ENCODE measurements around the gene NLK.
"Not testable (repeated sequence)": the region's sequence is repeated elsewhere in the genome, so short reads cannot be mapped to it uniquely, and the experiment has no call there.

The NLK gene

DNA sequence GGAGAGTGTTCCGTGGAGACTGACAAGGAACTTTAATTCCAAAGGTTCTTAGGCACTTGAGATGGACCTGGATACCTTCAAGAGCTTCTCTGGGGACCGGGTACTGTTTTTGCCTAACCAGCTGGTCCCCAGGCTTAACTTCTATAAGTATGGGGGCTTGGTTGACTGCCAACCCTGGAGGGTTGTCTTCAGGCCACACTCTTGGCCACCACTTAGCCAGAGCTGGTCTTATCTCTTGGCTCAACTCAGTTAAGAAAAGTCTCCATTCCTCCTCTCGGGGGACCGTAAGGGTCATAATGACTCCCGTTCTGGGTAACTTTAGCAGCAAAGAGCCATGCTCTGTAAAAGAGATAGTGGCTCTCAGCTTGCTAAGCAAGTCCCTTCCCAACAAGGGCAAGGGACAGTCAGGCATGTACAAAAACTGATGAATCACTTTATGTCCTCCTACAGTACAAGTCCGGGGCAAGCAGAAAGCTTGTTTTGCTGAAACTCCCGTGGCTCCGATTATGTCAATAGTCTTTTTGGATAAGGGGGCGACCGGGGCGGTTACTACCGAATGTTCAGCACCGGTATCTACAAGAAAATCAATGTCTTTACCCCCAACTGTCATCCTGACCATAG is 193.7 kb downstream of the NLK start:
- DNase-seq, result not testable (repeated sequence)

DNA sequence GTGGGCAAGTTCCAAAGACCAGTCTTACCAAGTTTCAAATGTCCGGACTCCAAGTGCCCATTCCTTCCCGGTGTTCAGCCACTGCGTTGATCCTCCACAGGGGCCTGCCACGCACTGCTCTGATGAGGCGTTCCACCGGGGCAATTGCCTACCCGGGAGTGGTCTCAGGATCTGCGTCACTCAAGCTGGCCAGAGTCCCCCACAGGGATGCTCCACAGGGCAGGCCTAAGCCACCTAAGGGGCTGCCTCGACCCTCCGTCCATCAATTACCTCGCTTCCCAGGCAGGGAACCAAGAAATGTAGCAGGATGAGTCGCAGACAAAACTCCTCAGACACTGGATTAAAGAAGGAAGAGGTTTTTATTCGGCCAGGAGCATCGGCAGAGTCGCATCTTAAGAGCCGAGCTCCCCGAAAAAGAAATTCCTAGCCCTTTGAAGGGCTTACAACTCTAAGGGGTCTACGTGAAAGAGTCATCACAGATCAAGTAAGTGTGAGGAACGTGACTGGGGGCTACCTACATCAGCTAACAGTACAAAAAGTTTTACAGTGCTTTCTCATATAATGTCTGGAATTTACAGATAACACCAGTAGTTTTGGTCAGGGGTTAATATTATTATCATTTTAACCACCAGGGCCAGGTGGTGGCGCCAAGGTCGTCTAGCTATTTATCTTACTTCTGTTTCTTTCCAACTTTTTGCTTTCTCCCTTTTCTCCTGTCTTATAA is 196.2 kb downstream of the NLK start:
- not testable (repeated sequence) for DNase-seq

DNA sequence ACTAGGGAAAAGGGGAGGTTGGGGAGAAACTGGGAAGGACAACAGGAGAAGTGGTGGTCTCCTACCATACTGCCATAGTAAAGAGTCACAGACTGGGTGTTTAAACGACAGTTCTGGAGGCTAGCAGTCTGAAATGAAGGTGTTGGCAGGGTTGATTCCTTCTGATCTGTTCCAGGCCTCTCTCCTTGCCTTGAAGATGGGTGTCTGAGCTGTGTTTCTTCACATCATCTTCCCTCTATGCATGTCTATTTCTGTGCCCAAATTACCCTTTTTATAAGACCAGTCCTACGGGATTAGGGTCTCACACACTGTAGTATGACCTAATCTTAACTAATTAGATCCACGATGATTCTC is 196.8 kb downstream of the NLK start:
- no peak for DNase-seq

DNA sequence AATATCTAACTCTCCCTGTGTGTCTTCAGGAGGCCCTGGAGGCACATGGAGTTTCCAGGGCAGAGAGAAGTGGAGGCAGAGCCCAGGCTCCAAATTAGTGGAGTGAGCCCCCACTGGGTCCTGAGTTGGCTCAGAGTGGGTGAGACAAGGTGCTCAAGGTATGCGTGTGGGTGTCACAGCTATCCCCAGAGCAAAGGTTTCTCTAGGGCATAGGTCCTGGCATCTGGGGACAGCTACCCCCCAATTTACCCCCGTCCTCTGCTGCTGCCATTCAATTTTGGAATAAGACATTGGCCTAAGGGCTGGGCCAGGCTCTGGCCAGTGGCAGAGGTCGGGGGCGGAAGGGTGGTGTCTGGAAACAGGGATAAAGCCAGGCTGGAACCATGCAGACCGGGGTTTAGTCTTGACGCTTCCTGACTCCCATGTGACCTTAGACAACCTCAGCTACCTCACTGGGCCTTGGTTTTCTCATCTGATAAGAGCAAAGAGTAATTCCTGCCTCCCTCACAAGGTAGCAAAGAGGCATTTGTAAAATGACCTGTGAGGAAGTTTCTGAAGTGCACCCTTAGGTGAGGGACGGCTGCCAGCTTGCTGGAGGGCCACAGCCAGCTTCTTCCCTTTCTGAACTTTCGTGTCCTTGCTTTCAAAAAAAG is 198.3 kb downstream of the NLK start:
- no peak for DNase-seq

DNA sequence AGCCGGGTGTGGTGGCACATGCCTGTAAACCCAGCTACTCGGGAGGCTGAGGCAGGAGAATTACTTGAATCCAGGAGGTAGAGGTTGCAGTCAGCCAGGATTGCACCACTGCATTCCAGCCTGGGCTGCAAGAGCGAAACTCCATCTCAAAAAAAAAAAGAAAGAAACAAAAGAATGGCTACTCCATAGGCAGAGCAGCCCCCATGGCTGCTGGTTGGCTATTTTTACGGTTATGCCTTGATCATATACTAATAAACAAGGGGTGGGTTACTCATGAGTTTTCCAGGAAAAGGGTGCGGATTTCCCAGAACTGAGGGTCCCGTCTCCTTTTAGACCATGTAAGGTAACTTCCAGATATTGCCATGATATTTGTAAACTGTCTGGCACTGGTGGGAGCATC is 200.3 kb downstream of the NLK start:
- DNase-seq, result no peak

DNA sequence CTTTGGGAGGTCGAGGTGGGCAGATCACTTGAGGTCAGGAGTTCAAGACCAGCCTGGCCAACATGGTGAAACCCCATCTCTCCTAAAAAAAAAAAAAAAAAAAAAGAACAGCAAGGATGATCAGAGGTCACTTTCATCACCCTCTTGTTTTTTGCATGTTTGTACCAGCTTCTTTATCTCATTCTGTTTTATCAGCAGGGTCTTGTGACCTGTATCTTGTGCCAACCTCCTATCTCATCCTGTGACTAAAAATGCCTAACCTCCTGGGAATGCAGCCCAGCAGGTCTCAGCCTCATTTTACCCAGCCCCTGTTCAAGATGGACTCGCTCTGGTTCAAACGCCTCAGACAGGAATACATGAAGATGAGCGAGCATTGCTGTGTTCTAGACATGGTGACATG is 200.8 kb downstream of the NLK start:
- DNase-seq, result not testable (repeated sequence)

DNA sequence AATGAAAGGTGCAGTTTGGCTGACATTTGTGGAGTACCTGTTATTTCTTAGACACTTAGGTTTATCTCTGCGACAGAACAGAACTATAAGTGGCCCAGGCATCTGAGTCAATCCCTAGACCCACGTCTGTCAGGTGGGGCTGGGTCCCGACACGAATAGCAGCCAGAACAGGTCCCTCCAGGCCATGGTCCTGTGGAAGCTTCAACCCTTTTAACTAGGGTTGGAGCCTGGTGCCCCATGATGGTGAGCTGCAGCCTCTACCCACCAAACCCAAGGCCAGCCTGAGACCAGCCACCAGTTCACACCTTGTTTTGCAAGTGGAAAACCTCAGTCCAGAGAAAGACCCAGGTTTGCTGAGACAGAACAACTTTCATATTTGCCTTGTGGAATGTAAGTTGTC is 202.0 kb downstream of the NLK start:
- no peak for DNase-seq

Data from cortex of kidney (tissue), 1 donor.